ENCODE measurements around the gene TPP2.

DNA sequence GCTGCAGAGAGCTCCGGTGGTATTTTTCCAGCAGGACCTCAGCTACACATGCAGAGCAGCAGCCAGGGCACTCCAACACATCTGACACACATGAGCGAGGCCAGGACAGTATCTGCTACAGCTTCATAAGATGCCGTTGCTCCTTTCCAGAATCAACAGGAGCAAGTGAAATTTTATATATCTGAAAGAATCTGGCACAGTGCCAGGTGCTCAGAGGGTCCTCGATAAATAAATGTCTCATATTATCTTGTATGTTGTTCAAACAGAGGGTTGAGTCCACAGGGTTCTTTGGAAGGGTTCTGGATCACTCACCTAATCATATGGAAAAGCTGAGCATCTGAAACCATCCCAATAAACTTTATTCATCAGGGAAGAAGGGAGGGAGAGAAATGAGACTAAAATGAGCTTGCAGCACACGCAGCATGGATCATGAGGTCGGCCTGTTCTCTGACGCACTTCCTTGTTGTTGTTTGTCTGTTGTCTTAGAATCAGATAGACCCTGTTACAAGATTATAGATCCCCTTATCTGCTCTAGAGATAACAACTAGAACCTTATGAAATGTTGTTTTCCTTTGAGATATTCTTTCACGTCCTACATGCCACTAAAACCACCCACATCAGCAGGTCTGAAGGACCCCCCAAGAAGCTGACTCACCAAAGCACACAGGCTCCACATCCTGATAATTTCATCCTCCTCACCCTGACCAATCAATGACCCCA lies 101.3 kb downstream of the TPP2 start:
- TF ChIP-seq, protein P1, sequence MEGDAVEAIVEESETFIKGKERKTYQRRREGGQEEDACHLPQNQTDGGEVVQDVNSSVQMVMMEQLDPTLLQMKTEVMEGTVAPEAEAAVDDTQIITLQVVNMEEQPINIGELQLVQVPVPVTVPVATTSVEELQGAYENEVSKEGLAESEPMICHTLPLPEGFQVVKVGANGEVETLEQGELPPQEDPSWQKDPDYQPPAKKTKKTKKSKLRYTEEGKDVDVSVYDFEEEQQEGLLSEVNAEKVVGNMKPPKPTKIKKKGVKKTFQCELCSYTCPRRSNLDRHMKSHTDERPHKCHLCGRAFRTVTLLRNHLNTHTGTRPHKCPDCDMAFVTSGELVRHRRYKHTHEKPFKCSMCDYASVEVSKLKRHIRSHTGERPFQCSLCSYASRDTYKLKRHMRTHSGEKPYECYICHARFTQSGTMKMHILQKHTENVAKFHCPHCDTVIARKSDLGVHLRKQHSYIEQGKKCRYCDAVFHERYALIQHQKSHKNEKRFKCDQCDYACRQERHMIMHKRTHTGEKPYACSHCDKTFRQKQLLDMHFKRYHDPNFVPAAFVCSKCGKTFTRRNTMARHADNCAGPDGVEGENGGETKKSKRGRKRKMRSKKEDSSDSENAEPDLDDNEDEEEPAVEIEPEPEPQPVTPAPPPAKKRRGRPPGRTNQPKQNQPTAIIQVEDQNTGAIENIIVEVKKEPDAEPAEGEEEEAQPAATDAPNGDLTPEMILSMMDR (conservative IDR thresholded peaks at IDR 0.05; ENCODE audit: low read depth, low read length) = no peak
- TF ChIP-seq EZH2 (IDR thresholded peaks at IDR 0.05; ENCODE audit: borderline replicate concordance, low read depth, low read length, poor library complexity, severe bottlenecking) = no peak

Data from A673 (cell line).